HG03575 (cell line): ENCODE results near the gene ACTBL2.
"Not testable (repeated sequence)": the region's sequence is repeated elsewhere in the genome, so short reads cannot be mapped to it uniquely, and the experiment has no call there.

Experiments used
- ATAC-seq: cut with Tn5 transposase; IDR thresholded peaks from one replicate; pipeline ENCODE4 v1.9.1; 2021; ENCODE audit not compliant: unreplicated experiment, insufficient number of reproducible peaks, low FRiP score; ENCODE audit errors: extremely low read depth

Gene ACTBL2

GRCh38 chr5:57482671-57483106 lies at the start of gene ACTBL2:
TSS of gene ACTBL2 (minus strand) at chr5:57482811. CDS start at chr5:57482707, 104 bp downstream.
- ATAC-seq: no peak

DNA sequence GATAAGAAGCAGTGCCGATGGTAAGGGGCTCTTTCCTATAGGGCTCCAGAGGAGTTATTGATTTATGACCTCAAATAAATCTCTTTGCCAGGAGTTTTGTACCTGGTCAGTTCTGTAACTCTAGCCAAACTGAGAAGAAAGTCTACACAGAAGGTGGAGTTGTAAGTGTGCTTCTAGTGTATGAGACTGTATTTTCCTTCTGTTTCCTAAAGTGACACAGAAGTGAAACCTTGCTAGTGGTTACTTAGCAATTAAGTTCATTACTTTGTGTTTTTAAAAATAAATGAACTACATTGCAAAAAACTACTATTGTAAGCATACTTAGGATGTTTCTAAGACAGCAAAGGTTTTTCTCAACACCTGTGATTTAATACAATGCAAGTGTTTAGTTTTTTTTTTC lies 48.7 kb upstream of the ACTBL2 start:
- ATAC-seq: no peak

DNA sequence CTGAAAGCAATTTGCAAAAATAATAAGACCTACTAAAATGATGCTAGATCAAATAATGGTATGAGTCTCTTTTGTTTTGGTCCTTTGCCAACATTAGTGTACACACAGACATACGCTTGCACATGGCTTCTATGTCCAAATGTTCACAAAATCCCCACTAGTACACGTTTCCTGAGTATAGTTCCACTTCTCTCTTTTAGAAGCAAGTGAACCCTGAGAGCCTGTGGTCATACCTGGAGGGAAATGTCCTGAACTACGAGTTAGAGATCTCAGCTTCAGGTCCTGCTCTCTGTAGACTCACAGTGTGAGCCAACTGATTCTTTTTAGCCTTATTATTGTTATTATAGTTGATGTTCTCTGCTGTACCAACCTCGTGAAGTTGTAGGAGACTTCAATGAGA lies 47.3 kb upstream of the ACTBL2 start:
- no peak for ATAC-seq

GRCh38 chr5:57527870-57528269 lies 45.3 kb upstream of the ACTBL2 start:
- no peak for ATAC-seq

DNA sequence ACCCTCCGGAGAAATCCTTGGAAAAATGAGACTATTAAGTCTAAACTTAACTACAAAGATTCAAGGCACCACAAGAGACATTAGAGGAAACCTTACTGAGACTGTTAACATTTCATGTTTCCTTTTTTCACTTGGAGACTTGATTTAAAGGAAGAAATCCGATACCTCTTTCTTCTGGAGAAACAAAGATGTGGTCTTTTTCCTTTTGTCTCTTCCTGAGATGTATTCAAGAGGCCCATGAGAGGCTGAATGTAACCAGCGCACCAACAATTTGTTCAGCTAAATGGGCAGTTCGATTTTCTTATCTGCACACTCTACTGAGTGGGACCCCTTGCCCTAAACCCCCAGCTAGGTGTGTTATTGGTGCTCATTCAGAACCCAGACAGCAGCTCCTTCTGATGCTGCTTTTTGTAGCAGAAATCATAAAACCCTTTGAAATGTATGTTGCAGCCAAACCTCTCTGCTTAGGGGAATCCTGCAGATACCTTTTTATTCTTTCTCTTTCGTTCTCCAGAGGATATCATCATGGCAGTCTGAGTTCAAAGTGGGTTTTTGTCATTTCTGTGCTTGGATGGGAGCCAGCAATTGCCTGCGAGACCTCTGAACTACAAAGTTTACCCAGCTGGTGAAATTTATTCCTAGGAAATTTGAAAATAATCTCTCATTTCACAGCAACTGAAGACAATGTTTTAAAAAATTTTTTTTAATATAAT lies 41.9 kb upstream of the ACTBL2 start:
- no peak for ATAC-seq

DNA sequence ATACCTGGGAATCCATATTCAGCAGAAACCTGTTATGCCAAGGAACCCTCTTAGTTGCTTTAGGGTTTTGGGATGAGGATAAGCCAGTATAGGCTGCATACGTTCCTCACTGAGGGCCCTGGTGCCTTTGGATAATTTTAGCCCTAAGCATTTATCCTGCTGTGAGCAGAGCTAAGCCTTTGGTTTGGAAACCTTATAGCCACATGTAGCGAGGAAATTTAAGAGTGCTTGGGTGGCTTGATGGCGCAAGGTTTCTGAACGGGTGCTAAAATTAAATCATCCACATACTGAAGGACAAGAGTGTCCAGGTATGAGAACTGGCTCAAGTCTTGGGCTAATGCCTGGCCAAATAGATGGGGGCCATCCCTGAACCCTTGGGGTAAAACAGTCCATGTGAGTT lies 39.9 kb upstream of the ACTBL2 start:
- not testable (repeated sequence) for ATAC-seq

- not testable (repeated sequence) for ATAC-seq
These were observed 35.8 kb upstream of the ACTBL2 start for GRCh38 chr5:57518415-57518814.

DNA sequence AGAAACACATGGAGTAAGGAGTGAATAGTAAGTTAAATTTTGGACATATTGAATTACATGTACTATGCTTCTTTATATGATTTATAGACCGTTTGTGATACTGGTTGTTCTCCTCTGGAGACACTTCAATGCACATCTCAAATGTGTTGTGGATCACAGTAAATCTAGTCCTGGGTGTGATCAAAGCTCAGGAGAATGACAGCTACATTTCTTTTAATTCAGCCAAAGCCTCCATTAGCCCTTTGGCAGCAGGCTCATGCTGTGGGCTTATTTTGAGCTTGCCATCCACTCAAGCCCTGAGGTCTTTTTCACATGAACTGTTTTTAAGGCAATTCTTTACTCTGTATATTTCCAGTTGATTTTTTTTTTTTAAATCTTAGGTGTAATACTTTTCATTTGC lies 34.6 kb upstream of the ACTBL2 start:
- no peak for ATAC-seq

DNA sequence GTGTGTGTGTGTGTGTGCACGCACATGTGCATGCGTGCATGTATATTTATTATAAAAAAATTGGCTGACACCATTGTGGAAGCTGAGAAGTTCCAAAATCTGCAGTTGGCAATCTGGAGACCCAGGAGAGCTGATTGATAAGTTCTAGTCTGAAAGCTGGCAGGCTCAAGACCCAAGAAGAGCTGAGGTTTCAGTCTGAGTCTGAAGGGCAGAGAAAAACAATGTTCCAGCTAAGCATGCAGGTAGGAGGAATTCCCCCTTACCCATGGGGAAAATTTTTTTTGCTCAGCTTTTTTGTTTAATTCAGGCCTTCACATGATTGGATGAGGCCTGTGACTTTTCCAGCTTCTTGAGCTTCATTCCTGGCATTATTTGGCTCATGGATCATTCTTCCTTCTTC lies 31.2 kb upstream of the ACTBL2 start:
- no peak for ATAC-seq

GRCh38 chr5:57511321-57511720 lies 28.7 kb upstream of the ACTBL2 start:
- no peak for ATAC-seq

- no peak for ATAC-seq
These were observed 27.1 kb upstream of the ACTBL2 start for GRCh38 chr5:57509501-57510260.

DNA sequence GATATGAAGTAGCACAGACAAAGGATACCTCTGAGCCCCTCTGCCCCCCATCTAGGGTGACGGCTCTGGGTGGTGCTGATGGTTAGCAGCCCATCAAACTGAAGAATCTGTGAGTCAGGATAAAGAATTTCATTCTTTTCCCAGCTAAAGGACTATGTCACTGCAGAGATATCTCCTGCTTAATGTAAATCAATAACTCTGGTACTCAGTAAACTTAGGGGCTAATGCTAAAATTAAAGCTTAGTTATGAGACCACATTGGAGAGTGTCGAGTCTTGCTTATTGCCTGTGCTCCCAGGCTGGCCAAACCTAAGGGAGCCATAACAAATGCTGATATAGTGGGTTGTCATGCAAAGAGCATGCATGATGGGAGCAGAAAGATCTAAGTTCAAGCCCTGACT lies 25.6 kb upstream of the ACTBL2 start:
- no peak for ATAC-seq

- ATAC-seq: no peak
These were observed 22.9 kb upstream of the ACTBL2 start for GRCh38 chr5:57505272-57506200.

GRCh38 chr5:57504357-57504756 lies 21.7 kb upstream of the ACTBL2 start:
- no peak for ATAC-seq

- ATAC-seq: no peak
These were observed 20.8 kb upstream of the ACTBL2 start for GRCh38 chr5:57503433-57503832.

DNA sequence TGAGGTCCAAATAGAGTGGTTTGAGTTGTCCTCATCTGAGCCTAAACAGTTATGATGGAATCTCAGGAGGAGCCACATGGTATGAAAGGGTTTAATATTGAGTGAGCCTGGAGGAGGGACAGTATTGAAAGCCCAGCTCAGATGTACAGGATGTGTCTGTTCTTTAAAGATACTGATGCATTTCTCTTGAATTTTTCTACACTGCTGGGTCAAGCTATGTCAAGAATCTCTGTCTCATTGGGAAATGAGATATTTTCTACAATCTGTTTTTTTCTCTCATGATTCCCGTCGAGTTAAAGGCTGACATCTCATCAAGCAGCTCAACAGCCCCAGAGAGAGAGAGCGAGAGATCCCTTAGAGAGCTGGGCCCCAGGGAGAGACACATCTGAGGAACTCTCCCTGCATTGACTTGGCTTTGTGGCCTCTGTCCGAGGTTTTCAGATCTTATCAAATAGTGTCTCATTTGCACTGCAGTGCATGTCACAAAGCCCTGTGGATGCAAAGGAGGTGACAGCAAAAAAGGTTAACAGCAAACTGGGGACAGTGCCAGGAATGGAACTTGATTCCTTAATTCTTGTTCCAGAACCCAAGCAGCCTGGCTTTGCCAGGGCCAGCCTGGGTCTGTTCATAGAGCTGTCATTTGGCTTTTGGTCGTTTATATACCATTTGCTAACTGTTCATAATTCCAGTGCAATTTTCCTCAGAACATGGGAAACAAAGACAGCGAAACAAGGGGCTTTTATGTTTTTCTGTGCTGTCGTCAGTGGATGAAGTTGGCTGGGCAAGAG lies 19.0 kb upstream of the ACTBL2 start:
- no peak for ATAC-seq

DNA sequence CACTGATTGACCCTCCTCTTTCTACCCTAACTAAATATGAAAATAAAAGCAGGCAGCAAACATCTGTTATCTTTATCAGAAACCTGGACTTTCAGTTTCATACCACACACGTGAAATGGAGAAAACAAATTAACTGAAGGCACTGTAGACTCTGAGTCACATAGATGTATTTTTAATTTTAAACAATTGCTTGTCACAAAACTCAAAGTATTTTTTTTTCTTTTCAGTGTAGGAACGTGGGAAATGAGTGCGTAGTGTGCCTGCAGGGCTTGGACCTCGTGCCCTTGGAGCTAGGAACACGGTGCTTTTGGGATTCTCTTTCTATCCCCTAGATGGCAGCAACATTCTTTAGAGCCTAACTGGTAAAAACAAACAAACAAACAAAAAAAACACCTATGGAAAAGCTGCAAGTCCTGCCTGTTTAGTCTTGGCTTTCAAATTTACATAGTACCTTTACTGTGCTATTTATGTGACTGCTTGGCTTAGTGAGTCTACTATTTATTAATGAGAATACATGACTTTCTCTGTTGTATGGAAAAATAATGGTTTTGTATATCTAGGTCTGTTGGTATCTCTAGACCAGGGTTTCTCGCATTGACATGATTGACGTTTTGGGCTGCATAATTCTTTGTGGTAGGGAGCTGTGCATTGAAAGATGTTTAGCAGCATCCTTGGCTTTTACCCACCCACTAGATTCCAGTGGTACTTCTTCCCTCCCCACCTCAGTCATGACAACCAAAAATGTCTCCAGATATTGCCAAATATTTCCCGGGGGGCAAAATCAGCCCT lies 16.8 kb upstream of the ACTBL2 start:
- ATAC-seq: peak; percentile 87

DNA sequence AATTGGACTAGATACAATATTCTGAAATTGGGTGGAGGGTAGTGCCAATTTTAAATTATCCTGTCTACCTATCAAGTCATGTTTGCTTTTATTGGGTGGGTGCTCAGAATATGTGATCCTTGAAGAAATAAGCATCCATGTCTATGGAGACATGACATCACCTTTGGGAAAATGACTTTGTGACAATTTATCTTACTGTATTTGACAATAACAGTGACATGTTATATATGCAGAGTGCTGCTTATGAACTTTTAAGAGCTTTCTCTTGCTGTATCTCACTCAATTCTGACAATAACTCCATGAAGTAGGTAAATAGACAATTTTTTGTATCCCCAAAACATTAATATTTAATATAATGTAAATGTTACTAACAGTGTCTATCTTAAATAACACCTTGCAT lies 15.1 kb upstream of the ACTBL2 start:
- ATAC-seq: no peak
